Karpas-422 (cell line): ENCODE data around the gene DHFR. TPM values are rescaled to one million over a fixed set of nuclear protein-coding genes. Genes with fewer than 3 reads are reported as not detected.
A peak's percentile ranks its signal among the peaks of the same experiment; 100 is the strongest.
"Not testable (repeated sequence)": the region's sequence is repeated elsewhere in the genome, so short reads cannot be mapped to it uniquely, and the experiment has no call there.

Experiments used
- DNase-seq: peaks from one replicate; pipeline ENCODE4 v3.0.0-alpha.2; 2015
- H2AFZ ChIP-seq: fragments of 200-600 bp; sonication (generic); 2 replicates; pipeline ENCODE4 v1.6.1; 2014; ENCODE audit warnings: antibody characterized with exemption, low read length, mixed read lengths
- H3K27ac ChIP-seq: fragments of 200-600 bp; sonication (generic); 2 replicates; pipeline ENCODE4 v1.5.1; 2014; ENCODE audit warnings: mild to moderate bottlenecking, low read length, moderate library complexity
- H3K27me3 ChIP-seq: fragments of 200-600 bp; sonication (generic); 2 replicates; pipeline ENCODE4 v1.6.1; 2014; ENCODE audit warnings: low read length, mixed read lengths
- H3K36me3 ChIP-seq: fragments of 200-600 bp; sonication (generic); 2 replicates; pipeline ENCODE4 v1.6.1; 2014; ENCODE audit warnings: low read length, mixed read lengths; ENCODE audit not compliant: insufficient read depth
- H3K4me1 ChIP-seq: fragments of 200-600 bp; sonication (generic); 2 replicates; pipeline ENCODE4 v1.6.1; 2014; ENCODE audit warnings: mild to moderate bottlenecking, low read length, mixed read lengths
- H3K4me2 ChIP-seq: fragments of 200-600 bp; sonication (generic); 2 replicates; pipeline ENCODE4 v1.6.1; 2014; ENCODE audit warnings: low read length, low read depth, mild to moderate bottlenecking; ENCODE audit not compliant: poor library complexity, severe bottlenecking
- H3K4me3 ChIP-seq: fragments of 200-600 bp; sonication (generic); 2 replicates; pipeline ENCODE4 v1.5.1; 2014; ENCODE audit warnings: mild to moderate bottlenecking, antibody characterized with exemption, low read length, mixed read lengths
- H3K79me2 ChIP-seq: fragments of 200-600 bp; sonication (generic); 2 replicates; pipeline ENCODE4 v1.6.1; 2014; ENCODE audit warnings: mild to moderate bottlenecking, low read length, mixed read lengths
- H3K9ac ChIP-seq: fragments of 200-600 bp; sonication (generic); 2 replicates; pipeline ENCODE4 v1.6.0; 2014; ENCODE audit warnings: low read length
- H3K9me2 ChIP-seq: fragments of 200-600 bp; sonication (generic), shearing (Covaris generic); replicated peaks from 2 replicates; pipeline ENCODE4 v1.6.0; 2014; ENCODE audit warnings: mild to moderate bottlenecking, low read length, moderate library complexity; ENCODE audit not compliant: insufficient read depth
- H3K9me3 ChIP-seq: fragments of 300-700, 200-600 bp; sonication (generic); 2 replicates; pipeline ENCODE4 v1.6.1; 2014; ENCODE audit warnings: low read length, mixed read lengths
- H4K20me1 ChIP-seq: fragments of 200-600 bp; sonication (generic); 2 replicates; pipeline ENCODE4 v1.6.1; 2014; ENCODE audit warnings: mild to moderate bottlenecking, antibody characterized with exemption, low read length, low read depth; ENCODE audit not compliant: insufficient read depth
- total RNA-seq: library from RNA; depleted of rRNA; stranded (reverse); fragments of >200 nt; shearing (Covaris generic); gene quantifications from 2 replicates; pipeline ENCODE4 v1.2.3, GENCODE V29; 2014; ENCODE audit warnings: low replicate concordance

Gene DHFR
- total RNA-seq, 1 experiment from 2014 or later: 76.1 TPM

DNA sequence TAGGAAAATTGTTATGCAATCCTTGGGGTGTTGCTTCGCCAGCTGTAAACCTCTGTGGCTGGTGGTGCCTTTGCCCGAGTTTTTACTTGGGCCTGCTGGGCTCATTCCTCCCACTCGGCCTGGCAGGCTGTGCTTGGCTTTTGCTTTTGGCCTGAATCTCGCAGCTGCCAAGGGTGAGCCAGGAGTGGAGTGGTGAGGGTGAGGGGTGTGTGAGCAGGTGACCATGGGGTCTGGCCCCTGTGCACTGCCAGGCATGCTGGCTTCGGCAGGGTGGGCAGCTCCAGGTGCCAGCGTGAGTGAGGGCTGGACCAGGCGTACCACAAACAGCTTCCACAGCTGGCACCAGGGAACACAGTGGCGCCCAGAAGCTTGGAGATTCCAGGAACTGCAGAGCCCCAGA, 12.6 kb upstream of the DHFR start:
- 0 out of 2 replicates have a peak overlapping the region, but pooled peaks have one; percentile 35 for H3K9ac ChIP-seq
- peaks cover 44% of the 10 kb centered on the region for H3K36me3 ChIP-seq
- H3K27me3 ChIP-seq: no peaks in the 10 kb centered on the region
- peaks cover 24% of the 10 kb centered on the region for H3K4me1 ChIP-seq
- H3K9me2 ChIP-seq: no peaks in the 10 kb centered on the region
- no peak overlapping the region for H2AFZ ChIP-seq
- DNase-seq: no peak
- no peak overlapping the region for H3K4me2 ChIP-seq
- no peaks in the 10 kb centered on the region for H3K9me3 ChIP-seq
- H4K20me1 ChIP-seq: no peaks in the 10 kb centered on the region
- H3K27ac ChIP-seq: no peak overlapping the region
- H3K79me2 ChIP-seq: peaks cover 46% of the 10 kb centered on the region
- H3K4me3 ChIP-seq: no peak overlapping the region

DNA sequence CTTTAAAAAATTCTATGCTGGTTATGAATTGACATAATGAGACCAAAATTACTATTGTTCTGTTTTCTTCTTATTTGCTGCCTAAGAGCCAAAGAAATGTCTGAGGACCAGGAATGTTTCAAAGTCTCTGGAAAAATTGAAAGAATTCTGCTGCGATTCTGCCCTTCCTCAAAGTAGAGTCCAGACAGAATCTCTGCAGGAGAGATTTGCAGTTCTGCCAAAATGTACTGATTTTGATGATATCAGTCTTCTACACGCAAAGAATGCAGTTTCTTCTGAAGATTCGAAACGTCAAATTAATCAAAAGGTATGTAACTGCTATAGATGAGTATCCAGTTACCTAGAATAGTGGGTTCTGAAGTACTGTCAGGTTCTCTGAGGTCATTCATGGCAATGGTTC, 10.3 kb upstream of the DHFR start:
- peaks cover 51% of the 10 kb centered on the region for H3K79me2 ChIP-seq
- H3K36me3 ChIP-seq: peaks cover 57% of the 10 kb centered on the region
- no peaks in the 10 kb centered on the region for H3K9me3 ChIP-seq
- no peaks in the 10 kb centered on the region for H4K20me1 ChIP-seq
- H3K4me3 ChIP-seq: no peak overlapping the region
- no peak for DNase-seq
- H3K4me1 ChIP-seq: peaks cover 24% of the 10 kb centered on the region
- H3K9me2 ChIP-seq: no peaks in the 10 kb centered on the region
- H3K27me3 ChIP-seq: no peaks in the 10 kb centered on the region
- H3K27ac ChIP-seq: no peak overlapping the region
- H3K4me2 ChIP-seq: no peak overlapping the region
- no peak overlapping the region for H2AFZ ChIP-seq
- H3K9ac ChIP-seq: no peak overlapping the region

DNA sequence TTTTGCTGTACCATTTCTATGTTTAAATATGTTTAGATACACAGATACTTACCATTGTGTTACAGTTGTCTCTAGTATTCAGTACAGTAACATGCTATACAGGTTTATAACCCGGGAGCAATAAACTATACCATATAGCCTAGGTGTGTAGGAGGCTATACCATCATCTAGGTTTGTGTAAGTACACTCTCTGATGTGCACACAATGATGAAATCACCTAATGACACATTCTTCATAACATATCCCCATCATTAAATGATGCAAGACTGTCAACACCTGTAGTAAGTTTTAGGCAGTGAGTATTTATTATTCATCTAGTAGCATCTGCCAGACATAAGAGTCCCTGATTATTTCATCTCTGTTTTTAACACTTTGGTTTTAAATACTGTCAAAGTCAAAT, 7.3 kb upstream of the DHFR start:
- Histone ChIP-seq H3K9ac (no peak overlapping the region), H2AFZ (no peak overlapping the region), H4K20me1 (no peaks in the 10 kb centered on the region), H3K36me3 (peaks cover 80% of the 10 kb centered on the region), H3K4me1 (no peaks in the 10 kb centered on the region), H3K27ac (no peak overlapping the region), H3K27me3 (no peaks in the 10 kb centered on the region), H3K4me3 (no peak overlapping the region), H3K4me2 (no peak overlapping the region), H3K9me3 (no peaks in the 10 kb centered on the region), H3K79me2 (peaks cover 51% of the 10 kb centered on the region), H3K9me2 (no peaks in the 10 kb centered on the region)
- no peak for DNase-seq

DNA sequence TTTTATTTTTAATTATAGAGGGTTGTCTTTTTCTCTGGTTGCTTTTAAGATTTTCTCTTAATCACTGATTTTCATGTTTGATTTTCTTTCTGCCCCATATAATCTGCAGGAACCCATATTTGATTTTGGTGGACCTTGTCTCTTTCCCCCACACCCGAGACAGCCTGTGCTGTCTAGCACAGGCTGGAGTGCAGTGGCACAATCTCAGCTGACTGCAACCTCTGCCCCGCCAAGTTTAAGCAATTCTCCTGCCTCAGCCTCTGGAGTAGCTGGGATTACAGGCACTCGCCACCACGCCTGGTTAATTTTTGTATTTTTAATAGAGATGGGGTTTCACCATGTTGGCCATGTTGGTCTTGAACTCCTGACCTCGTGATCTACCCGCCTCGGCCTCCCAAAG, 5.9 kb upstream of the DHFR start:
- Histone ChIP-seq H3K79me2 (peaks cover 59% of the 10 kb centered on the region), H3K4me1 (peaks cover 11% of the 10 kb centered on the region), H3K36me3 (peaks cover 81% of the 10 kb centered on the region)
- H3K9me2 ChIP-seq, H3K4me2 ChIP-seq, H4K20me1 ChIP-seq, H3K27me3 ChIP-seq, H3K4me3 ChIP-seq, DNase-seq, H2AFZ ChIP-seq, H3K9ac ChIP-seq, H3K9me3 ChIP-seq, H3K27ac ChIP-seq: not testable (repeated sequence)

DNA sequence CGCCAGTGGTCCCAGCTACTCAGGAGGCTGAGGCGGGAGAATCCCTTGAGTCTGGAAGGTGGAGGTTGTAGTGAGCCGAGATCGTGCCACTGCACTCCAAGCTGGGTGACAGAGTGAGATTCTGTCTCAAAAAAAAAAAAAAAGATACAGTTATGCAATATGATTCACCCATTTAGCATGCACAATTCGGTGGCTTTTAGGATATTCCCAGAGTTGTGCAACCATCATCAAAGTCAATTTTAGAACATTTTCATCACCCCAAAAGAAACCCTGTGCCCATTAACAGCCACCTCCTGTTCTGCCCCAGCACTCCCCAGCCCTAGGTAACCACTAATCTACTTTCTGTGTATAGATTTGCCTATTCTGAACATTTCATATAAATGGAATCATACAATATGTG, 4.3 kb upstream of the DHFR start:
- H2AFZ ChIP-seq: no peak overlapping the region
- no peaks in the 10 kb centered on the region for H3K9me2 ChIP-seq
- no peak overlapping the region for H3K4me2 ChIP-seq
- DNase-seq: no peak
- H3K4me1 ChIP-seq: peaks cover 16% of the 10 kb centered on the region
- H3K4me3 ChIP-seq: no peak overlapping the region
- H4K20me1 ChIP-seq: 0 out of 2 replicates have a peak, but pooled peaks cover 1% of the 10 kb centered on the region
- H3K9ac ChIP-seq: no peak overlapping the region
- H3K36me3 ChIP-seq: peaks cover 71% of the 10 kb centered on the region
- H3K79me2 ChIP-seq: peaks cover 68% of the 10 kb centered on the region
- H3K9me3 ChIP-seq: no peaks in the 10 kb centered on the region
- H3K27me3 ChIP-seq: no peaks in the 10 kb centered on the region
- no peak overlapping the region for H3K27ac ChIP-seq

DNA sequence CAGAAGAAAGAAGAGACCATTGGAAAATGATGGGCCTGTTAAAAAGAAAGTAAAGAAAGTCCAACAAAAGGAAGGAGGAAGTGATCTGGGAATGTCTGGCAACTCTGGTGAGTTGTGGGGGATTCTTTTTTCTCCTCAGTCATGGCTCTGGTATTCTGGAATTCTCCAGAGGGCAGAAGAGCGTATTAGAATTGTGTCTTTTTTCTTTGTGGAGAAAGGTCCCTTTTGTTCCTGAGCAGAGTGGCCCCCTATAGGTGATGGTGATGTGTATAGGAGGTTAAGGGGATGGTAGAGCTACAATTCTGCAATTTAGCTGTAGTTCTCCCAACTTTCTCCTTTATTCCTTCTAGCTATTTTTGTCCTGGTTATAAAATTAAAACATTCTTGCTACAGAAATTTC, 1.6 kb upstream of the DHFR start:
- Histone ChIP-seq H3K4me1 (peaks cover 26% of the 10 kb centered on the region), H2AFZ (no peak overlapping the region), H3K9me3 (no peaks in the 10 kb centered on the region), H4K20me1 (peaks cover 13% of the 10 kb centered on the region), H3K9ac (peak overlapping the region; percentile 97), H3K4me2 (peak overlapping the region; percentile 98), H3K79me2 (peaks cover 61% of the 10 kb centered on the region), H3K27ac (no peak overlapping the region), H3K36me3 (peaks cover 62% of the 10 kb centered on the region), H3K4me3 (peak overlapping the region; percentile 95; the same call in 1 of the 2 replicates), H3K9me2 (no peaks in the 10 kb centered on the region), H3K27me3 (no peaks in the 10 kb centered on the region)
- peak; percentile 51 for DNase-seq

DNA sequence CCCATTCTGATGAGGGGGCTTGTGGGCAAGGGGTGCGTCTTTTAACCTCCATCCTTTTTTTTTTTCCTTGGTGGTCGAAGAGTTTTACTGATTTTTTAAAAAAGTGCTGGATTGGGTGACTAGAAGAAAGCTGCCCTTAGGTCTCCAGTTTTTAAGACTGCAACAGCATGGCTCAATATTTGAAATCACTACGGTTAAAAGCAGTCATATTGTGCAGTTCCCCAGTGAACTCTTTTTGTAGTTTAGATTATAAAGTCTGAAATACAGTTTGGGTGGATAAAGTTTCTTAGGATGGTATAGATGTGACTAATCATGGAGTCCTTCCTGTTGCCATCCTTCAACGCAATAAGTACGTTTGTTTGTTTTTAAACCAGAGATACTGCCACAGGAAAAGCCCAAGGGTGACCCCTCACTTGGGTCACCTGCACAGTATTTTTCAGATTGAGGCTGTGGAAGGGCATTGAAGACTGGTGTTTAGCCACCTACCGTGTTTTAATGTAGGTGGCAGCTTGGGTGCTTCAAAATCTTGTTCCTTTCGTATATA, 520 bp upstream of the DHFR start:
- H3K79me2 ChIP-seq: peaks cover 55% of the 10 kb centered on the region
- peak overlapping the region; percentile 95 for H3K4me3 ChIP-seq
- H3K36me3 ChIP-seq: peaks cover 53% of the 10 kb centered on the region
- peaks cover 13% of the 10 kb centered on the region for H4K20me1 ChIP-seq
- H3K9ac ChIP-seq: peak overlapping the region; percentile 97
- peak overlapping the region; percentile 98 for H3K4me2 ChIP-seq
- peak overlapping the region; percentile 78 for H3K27ac ChIP-seq
- DNase-seq: peak; percentile 54
- H2AFZ ChIP-seq: no peak overlapping the region
- H3K9me3 ChIP-seq: no peaks in the 10 kb centered on the region
- no peaks in the 10 kb centered on the region for H3K27me3 ChIP-seq
- peaks cover 26% of the 10 kb centered on the region for H3K4me1 ChIP-seq
- no peaks in the 10 kb centered on the region for H3K9me2 ChIP-seq

DNA sequence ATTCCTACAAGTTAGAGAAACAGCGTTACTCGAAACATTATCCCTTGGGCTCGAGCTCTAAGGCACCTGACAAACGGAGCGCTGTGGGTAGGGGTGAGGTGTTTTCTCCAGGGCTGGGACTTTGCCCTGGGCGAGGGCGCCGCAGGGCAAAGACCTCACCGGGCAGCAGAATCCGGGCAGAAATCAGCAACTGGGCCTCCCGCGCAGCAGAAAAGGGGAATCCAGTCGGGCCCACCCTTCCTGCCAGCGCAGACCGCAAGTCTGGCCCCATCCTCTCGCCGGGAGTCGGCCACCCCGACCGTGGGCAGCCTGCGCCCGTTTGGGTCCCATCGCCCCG, 761 bp downstream of the DHFR start:
- Histone ChIP-seq H2AFZ (no peak overlapping the region), H3K9me2 (no peaks in the 10 kb centered on the region)

More for the DNA sequence above, 761 bp downstream of the DHFR start:
- no peaks in the 10 kb centered on the region for H3K9me3 ChIP-seq
- peaks cover 13% of the 10 kb centered on the region for H4K20me1 ChIP-seq
- H3K4me1 ChIP-seq: peaks cover 26% of the 10 kb centered on the region
- peak overlapping the region; percentile 97 for H3K9ac ChIP-seq
- peak; percentile 65 for DNase-seq
- H3K36me3 ChIP-seq: peaks cover 43% of the 10 kb centered on the region
- no peaks in the 10 kb centered on the region for H3K27me3 ChIP-seq
- peak overlapping the region; percentile 95 for H3K4me3 ChIP-seq
- peak overlapping the region; percentile 99 for H3K4me2 ChIP-seq
- peak overlapping the region; percentile 74 for H3K27ac ChIP-seq
- H3K79me2 ChIP-seq: peaks cover 50% of the 10 kb centered on the region
